Measurements from ENCODE around the gene PTPMT1.

- TF ChIP-seq POLR2A (IDR thresholded peaks at IDR 0.05; ENCODE audit: low read length) (no peak), GATA1 (IDR thresholded peaks at IDR 0.05; ENCODE audit: low read depth, low read length) (no peak)
These were observed 35.4 kb upstream of the PTPMT1 start for GRCh38 chr11:47529951-47530350.

Measured in erythroblast (primary cell).